ENCODE results near the gene RBM33.

DNA sequence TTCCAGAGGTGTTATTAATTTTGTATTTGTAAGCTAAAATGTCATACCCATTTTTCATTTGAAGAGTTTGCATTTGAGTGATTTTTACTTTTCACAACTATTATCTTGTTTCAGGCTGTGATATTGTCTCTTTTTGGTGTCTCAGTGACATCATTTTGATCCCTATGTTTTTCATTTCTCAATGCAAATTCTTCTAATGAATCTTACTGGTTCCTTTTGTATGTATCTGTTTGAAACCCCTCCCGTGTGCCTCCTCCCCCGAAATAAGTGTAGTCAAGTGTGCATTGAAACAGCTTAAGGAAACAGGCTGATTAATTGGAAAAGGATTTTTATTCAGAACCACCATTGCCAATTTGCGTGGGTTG lies 90.0 kb downstream of the RBM33 start:
- TF ChIP-seq, protein P1, sequence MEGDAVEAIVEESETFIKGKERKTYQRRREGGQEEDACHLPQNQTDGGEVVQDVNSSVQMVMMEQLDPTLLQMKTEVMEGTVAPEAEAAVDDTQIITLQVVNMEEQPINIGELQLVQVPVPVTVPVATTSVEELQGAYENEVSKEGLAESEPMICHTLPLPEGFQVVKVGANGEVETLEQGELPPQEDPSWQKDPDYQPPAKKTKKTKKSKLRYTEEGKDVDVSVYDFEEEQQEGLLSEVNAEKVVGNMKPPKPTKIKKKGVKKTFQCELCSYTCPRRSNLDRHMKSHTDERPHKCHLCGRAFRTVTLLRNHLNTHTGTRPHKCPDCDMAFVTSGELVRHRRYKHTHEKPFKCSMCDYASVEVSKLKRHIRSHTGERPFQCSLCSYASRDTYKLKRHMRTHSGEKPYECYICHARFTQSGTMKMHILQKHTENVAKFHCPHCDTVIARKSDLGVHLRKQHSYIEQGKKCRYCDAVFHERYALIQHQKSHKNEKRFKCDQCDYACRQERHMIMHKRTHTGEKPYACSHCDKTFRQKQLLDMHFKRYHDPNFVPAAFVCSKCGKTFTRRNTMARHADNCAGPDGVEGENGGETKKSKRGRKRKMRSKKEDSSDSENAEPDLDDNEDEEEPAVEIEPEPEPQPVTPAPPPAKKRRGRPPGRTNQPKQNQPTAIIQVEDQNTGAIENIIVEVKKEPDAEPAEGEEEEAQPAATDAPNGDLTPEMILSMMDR (IDR thresholded peaks at IDR 0.05; ENCODE audit: low read length), result no peak
- no peak for TF ChIP-seq EZH2phosphoT487 (IDR thresholded peaks at IDR 0.05; ENCODE audit: low read length)
- TF ChIP-seq EZH2 (optimal IDR thresholded peaks at IDR 0.05; ENCODE audit: low read depth, low read length), result no peak
